Thyroid gland (tissue), 4 donors: ENCODE data around the gene PLCG2. TPM values are rescaled to one million over a fixed set of nuclear protein-coding genes. Genes with fewer than 3 reads are reported as not detected.

Experiments used
- DNase-seq, 2 donors: peaks; one replicate each; pipeline ENCODE4 v3.0.0-alpha.2; 2019
- H3K27ac ChIP-seq, 3 donors: fragments of 200-600 bp; sonication (generic); 1 replicate in 2 of 3; 2 replicates in 1 of 3; pipeline ENCODE4 v1.5.1; 2016 to 2019; ENCODE audit warnings: mild to moderate bottlenecking in 1 of 3, moderate library complexity in 1 of 3
- H3K27me3 ChIP-seq: fragments of 200-600 bp; sonication (generic); one replicate; pipeline ENCODE4 v1.5.1; 2019
- H3K36me3 ChIP-seq, 2 donors: fragments of 200-600 bp; sonication (generic); one replicate each; pipeline ENCODE4 v1.5.1; 2016 to 2019
- H3K4me1 ChIP-seq, 2 donors: fragments of 200-600 bp; sonication (generic); one replicate each; pipeline ENCODE4 v1.5.1; 2017 to 2019
- H3K4me3 ChIP-seq, 3 donors: fragments of 200-600 bp; sonication (generic); replicated peaks in 1 of 3; 1 replicate in 2 of 3; 2 replicates in 1 of 3; pipeline ENCODE4 v1.5.1; 2016; ENCODE audit warnings: mild to moderate bottlenecking in 1 of 3
- H3K9me3 ChIP-seq: fragments of 200-600 bp; sonication (generic); one replicate; pipeline ENCODE4 v1.5.1; 2017
- POLR2A ChIP-seq, 2 donors: fragments of 450-650 bp; IDR thresholded peaks; one replicate each; pipeline ENCODE4 v1.6.1; 2017; ENCODE audit warnings: antibody characterized with exemption in 2 of 2, mild to moderate bottlenecking in 2 of 2, moderate library complexity in 1 of 2
- WGBS, 2 donors: methylation state at CpG; one replicate each; pipeline ENCODE4 v1.1.5; 2017; 5-methylcytosine and 5-hydroxymethylcytosine counted together
- intact Hi-C: fragments of 100-400 bp; cut with DNase I; formaldehyde crosslinking; loops from one replicate; pipeline ENCODE4 v1.15.1; 2023
- total RNA-seq, 4 donors: library from RNA; depleted of rRNA; stranded (reverse); fragments of >200 nt; gene quantifications; one replicate each; pipeline ENCODE4 v1.2.3, GENCODE V29; 2016
- TF ChIP-seq, protein P1 (sequence below), 6 experiments: fragments of 200-600 bp in 3 of 6; fragments of 450-650 bp in 3 of 6; sonication (generic) in 3 of 6; IDR thresholded peaks; one replicate each; pipeline ENCODE4 v1.5.1; 2016 to 2019; ENCODE audit warnings: antibody characterized with exemption in 6 of 6, mild to moderate bottlenecking in 2 of 6, inconsistent platforms in 1 of 6, moderate library complexity in 1 of 6

The PLCG2 gene
- total RNA-seq, 4 donors from 2014 or later, result 9.2 to 12.1 (median 10.3) TPM

GRCh38 chr16:81937305-81938038 lies 158.4 kb downstream of the PLCG2 start:
- Histone ChIP-seq H3K4me1 (no peaks in the 10 kb centered on the region), H3K4me3 (no peak overlapping the region), H3K27ac (no peak overlapping the region), H3K36me3 (no peaks in the 10 kb centered on the region), H3K27me3 (no peaks in the 10 kb centered on the region), H3K9me3 (no peaks in the 10 kb centered on the region)
- DNase-seq, result no peak
- no peak for TF ChIP-seq POLR2A (IDR thresholded peaks at IDR 0.05)
- TF ChIP-seq, protein P1, sequence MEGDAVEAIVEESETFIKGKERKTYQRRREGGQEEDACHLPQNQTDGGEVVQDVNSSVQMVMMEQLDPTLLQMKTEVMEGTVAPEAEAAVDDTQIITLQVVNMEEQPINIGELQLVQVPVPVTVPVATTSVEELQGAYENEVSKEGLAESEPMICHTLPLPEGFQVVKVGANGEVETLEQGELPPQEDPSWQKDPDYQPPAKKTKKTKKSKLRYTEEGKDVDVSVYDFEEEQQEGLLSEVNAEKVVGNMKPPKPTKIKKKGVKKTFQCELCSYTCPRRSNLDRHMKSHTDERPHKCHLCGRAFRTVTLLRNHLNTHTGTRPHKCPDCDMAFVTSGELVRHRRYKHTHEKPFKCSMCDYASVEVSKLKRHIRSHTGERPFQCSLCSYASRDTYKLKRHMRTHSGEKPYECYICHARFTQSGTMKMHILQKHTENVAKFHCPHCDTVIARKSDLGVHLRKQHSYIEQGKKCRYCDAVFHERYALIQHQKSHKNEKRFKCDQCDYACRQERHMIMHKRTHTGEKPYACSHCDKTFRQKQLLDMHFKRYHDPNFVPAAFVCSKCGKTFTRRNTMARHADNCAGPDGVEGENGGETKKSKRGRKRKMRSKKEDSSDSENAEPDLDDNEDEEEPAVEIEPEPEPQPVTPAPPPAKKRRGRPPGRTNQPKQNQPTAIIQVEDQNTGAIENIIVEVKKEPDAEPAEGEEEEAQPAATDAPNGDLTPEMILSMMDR (IDR thresholded peaks at IDR 0.05), result no peak
- 54 to 57% methylated on average over 13 of the region's 13 CpGs for WGBS, 2 donors
- intact Hi-C loops, result no loop called here

GRCh38 chr16:81938326-81939163 lies 159.5 kb downstream of the PLCG2 start:
- Histone ChIP-seq H3K4me3 (no peak overlapping the region), H3K9me3 (no peaks in the 10 kb centered on the region), H3K27me3 (no peaks in the 10 kb centered on the region), H3K36me3 (no peaks in the 10 kb centered on the region), H3K4me1 (no peaks in the 10 kb centered on the region), H3K27ac (no peak overlapping the region)
- DNase-seq, result no peak
- intact Hi-C loops, result no loop called here
- no peak for TF ChIP-seq POLR2A (IDR thresholded peaks at IDR 0.05)
- TF ChIP-seq, protein P1 (IDR thresholded peaks at IDR 0.05), result no peak
- 90 to 92% methylated on average over 15 to 17 of the region's 17 CpGs for WGBS, 2 donors

DNA sequence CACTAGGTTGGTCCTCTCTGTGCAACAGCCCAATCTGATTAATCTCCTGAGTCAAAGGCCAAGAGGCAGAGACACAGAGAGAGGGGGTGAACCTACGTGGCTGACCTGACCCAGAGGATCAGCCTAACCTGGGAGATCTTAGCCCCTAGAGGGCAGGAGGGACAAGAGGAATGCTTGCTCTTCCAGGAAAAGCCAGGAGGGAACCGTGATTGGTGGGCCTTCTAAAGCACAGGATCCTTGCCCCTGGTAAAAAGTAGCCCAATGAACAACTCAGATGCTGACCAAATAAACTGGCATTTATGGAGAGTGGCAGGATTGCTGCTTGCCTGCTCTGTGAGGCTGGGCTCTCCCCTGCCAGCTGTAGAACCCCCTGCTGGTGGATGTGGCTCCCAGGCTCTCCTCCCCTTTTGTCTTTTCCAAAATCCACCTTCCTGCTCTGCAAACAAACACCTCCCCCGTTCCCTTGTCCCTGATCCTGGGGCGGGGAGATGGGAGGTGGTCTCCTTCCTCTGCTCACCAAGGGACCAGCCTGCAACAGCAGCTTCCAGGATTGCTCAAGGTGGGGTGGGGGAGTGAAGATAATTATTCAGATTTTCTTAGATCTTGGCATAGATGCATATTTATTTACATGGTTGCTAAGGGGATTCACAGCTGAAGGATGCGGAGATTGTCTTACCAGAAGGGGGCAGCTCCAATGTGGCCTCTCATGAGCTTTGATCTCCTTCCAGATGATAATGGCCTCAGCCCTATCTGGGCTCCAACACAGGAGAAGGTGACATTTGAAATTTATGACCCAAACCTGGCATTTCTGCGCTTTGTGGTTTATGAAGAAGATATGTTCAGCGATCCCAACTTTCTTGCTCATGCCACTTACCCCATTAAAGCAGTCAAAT lies 160.3 kb downstream of the PLCG2 start:
- H3K36me3 ChIP-seq, result no peaks in the 10 kb centered on the region
- H3K9me3 ChIP-seq, result no peaks in the 10 kb centered on the region
- no peak overlapping the region for H3K27ac ChIP-seq
- DNase-seq, result no peak
- H3K4me1 ChIP-seq, result no peaks in the 10 kb centered on the region
- no peak overlapping the region for H3K4me3 ChIP-seq
- intact Hi-C loops, result no loop called here
- no peak for TF ChIP-seq POLR2A (IDR thresholded peaks at IDR 0.05)
- TF ChIP-seq, protein P1 (IDR thresholded peaks at IDR 0.05), result no peak
- WGBS, 2 donors, result 82 to 83% methylated on average over 7 of the region's 7 CpGs
- H3K27me3 ChIP-seq, result no peaks in the 10 kb centered on the region

GRCh38 chr16:81940781-81941560 lies 161.9 kb downstream of the PLCG2 start:
- no peak for DNase-seq
- WGBS, 2 donors, result 45 to 46% methylated on average over 3 of the region's 3 CpGs
- H3K4me3 ChIP-seq, result no peak overlapping the region
- intact Hi-C loops, result no loop called here
- H3K36me3 ChIP-seq, result no peaks in the 10 kb centered on the region
- no peaks in the 10 kb centered on the region for H3K27me3 ChIP-seq
- no peaks in the 10 kb centered on the region for H3K4me1 ChIP-seq
- TF ChIP-seq, protein P1 (IDR thresholded peaks at IDR 0.05), result peak in 3 of 6 experiments; percentile 23 to 36 (median 35)
- TF ChIP-seq POLR2A (IDR thresholded peaks at IDR 0.05), result no peak
- H3K27ac ChIP-seq, result no peak overlapping the region
- no peaks in the 10 kb centered on the region for H3K9me3 ChIP-seq
